HG03045 (cell line): Measurements from ENCODE around the gene ZNF595.
"Not testable (repeated sequence)": the region's sequence is repeated elsewhere in the genome, so short reads cannot be mapped to it uniquely, and the experiment has no call there.

Source experiments
- ATAC-seq: cut with Tn5 transposase; IDR thresholded peaks from one replicate; pipeline ENCODE4 v1.9.1; 2021; ENCODE audit warnings: mild to moderate bottlenecking, moderate library complexity; ENCODE audit not compliant: unreplicated experiment

The ZNF595 gene

GRCh38 chr4:85951-86350 is 32.8 kb downstream of the ZNF595 start:
- no peak for ATAC-seq

DNA sequence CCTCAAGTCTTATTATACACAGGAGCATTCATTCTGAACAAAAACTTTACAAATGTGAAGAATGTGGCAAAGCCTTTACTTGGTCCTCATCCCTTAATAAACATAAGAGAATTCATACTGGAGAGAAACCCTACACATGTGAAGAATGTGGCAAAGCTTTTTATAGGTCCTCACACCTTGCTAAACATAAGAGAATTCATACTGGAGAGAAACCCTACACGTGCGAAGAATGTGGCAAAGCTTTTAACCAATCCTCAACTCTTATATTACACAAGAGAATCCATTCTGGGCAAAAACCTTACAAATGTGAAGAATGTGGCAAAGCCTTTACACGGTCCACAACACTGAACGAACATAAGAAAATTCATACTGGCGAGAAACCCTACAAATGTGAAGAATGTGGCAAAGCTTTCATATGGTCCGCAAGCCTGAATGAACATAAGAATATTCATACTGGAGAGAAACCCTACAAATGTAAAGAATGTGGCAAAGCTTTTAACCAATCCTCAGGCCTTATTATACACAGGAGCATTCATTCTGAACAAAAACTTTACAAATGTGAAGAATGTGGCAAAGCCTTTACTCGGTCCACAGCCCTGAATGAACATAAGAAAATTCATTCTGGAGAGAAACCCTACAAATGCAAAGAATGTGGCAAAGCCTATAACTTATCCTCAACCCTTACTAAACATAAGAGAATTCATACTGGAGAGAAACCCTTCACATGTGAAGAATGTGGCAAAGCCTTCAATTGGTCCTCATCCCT is 33.6 kb downstream of the ZNF595 start:
- not testable (repeated sequence) for ATAC-seq

DNA sequence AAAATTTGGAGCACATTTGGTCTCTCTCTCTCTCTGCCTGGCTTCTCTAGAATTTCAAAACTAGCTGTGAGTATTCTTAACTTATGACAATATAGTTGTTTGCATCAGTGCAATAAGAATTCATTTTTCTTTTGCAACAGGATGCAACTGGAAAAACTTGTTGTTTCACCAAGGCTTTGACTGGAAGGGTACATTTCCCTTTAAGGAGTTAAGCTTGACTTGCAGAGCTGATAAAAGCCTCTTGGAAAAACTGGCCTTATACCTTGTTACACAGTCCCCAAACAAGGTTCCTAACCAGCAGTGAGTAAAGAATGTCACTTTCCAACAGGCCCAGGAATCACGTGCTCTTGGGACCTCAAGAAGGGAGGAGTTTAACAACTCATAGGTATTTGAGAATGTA is 45.3 kb downstream of the ZNF595 start:
- no peak for ATAC-seq

DNA sequence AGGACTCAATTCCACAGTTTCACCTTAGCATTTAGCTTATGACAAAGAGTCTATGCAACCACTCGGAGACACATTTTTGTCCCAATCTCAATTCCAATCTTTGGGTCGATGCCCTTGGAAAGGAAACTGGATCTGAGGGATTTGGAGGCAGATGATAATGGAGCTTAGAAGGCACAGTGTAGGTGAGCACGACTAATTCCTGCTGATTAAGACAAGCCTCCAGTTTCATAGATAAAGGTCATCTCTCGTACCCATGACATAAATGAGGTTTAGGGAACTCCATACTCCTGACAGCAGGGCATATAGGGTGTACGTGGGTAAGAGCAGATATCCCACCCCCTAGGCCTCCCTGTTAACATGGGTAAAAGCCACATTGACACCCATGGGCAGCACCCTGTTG is 46.7 kb downstream of the ZNF595 start:
- no peak for ATAC-seq

- ATAC-seq = no peak
Measured at GRCh38 chr4:107083-107443, 53.9 kb downstream of the ZNF595 start.

GRCh38 chr4:107444-108429 is 54.6 kb downstream of the ZNF595 start:
- ATAC-seq = no peak

- ATAC-seq = no peak
Measured at GRCh38 chr4:112771-113170, 59.6 kb downstream of the ZNF595 start.

DNA sequence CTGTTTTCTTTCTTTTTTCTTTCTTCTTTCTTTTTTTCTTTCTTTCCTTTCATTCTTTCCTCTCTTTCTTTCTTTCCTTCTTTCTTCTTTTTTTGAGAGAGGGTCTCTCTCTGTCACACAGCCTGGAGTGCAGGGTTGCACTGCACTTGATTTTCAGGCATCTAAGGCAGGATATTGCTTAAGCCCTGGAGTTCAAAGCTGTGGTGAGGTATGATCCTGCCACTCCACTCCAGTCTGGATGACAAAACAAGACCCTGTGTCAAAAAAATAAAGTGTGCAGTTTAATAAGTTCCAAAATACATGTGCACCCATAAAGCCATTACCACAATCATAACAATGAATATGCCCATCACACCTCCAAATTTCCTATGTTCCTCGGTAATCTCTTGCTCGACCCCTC is 60.6 kb downstream of the ZNF595 start:
- ATAC-seq = no peak

DNA sequence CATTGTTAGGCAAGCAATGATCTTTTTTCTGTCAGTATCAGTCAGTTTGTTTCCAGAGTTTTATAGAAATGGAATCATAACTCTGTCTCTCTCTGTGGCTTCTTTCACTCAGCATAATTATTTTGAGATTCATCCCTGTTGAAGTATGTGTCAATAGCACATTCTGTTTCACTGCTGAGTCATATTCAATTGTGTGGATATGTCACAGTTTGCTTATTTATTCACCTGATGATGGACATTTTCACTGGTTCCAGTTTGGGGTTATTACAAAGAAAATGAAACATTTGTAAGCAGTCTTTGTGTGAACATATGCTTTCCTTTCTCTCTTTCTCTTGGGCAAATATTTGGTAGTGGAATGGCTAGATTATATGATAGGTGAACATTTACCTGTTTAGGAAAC is 61.0 kb downstream of the ZNF595 start:
- ATAC-seq = no peak

GRCh38 chr4:116499-116898 is 63.4 kb downstream of the ZNF595 start:
- ATAC-seq = no peak

DNA sequence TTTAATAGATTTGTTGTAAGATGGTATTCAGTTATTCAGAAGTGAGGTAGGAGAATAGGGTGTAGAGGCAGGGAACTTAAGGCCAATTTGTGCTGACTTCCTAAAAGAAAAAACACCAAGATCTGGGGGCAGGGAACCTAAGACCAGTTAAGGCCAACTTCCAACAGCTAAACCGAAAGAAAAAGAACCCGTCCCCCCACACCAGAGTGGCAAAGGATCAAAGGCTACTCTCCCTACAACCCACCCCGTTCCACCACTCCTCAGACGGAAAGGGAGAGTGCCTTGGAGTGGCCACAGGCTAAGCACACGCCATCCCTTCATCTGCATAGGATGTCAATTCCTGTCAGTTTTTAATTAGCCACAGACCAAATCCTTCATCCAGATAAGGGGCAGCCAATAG is 67.5 kb downstream of the ZNF595 start:
- ATAC-seq = no peak

GRCh38 chr4:121408-122084 is 68.4 kb downstream of the ZNF595 start:
- no peak for ATAC-seq

DNA sequence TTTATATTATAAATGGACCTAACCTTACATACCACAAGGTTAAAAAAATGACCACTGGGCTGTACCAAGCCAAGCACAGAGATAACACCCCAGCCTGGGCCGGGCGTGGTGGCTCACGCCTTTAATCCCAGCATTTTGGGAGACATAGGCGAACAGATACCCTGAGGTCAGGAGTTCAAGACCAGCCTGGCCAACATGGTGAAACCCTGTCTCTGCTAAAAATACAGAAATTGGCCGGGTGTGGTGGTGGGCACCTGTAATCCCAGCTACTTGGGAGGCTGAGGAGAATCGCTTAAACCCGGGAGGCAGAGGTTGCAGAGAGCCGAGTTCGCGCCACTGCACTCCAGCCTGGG is 70.8 kb downstream of the ZNF595 start:
- not testable (repeated sequence) for ATAC-seq

DNA sequence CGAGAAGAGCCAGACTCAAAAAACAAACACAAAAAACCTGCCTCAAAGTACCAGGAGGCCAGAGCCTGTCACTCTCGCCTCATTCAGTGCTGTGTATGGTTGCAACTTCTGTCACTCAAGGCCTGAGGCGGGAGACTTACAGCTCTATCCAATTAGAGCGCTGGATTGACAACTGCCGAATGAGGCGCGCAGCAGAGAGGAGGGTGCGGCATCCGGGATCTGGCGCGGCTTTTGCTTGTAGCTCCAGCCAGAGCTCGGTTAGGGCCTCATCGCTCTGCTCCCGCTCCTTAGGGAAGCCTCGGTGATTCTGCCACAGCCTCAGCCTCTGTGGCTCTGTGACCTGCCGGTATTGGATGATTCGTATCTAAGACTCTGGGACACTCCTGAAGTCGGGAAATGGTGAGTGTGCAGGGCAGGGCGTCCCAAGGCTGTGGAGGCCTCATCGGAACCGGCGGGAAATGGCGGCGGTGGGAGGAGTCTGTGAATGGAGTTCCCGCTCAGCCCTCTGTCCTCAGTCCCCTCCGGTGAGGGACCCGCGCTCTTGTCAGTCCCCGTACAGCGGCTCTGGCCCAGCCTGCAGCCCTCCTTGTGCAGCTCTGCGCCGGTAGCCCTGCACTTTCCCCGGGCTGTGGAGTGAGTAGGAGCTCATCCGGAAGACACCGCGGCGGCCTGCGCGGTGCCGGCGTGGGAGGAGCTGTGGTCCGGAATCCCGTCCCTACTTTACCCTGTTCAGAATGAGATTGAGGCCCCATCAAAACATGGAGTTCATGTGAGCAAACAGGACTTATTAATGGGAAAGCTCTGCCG is 71.4 kb downstream of the ZNF595 start, which contains the start of gene ZNF718:
ZNF718 (plus strand) TSS at position 227 of the 807 bp plus-strand sequence; CDS start at position 397, 170 bp downstream.
- peak; percentile 99 for ATAC-seq

GRCh38 chr4:125091-125771 is 72.1 kb downstream of the ZNF595 start:
- peak; percentile 19 for ATAC-seq

GRCh38 chr4:125833-126232 is 72.7 kb downstream of the ZNF595 start:
- ATAC-seq = no peak

- ATAC-seq = no peak
Measured at GRCh38 chr4:132483-132882, 79.4 kb downstream of the ZNF595 start.
